Measurements from ENCODE around the gene IL4I1.

Gene IL4I1

DNA sequence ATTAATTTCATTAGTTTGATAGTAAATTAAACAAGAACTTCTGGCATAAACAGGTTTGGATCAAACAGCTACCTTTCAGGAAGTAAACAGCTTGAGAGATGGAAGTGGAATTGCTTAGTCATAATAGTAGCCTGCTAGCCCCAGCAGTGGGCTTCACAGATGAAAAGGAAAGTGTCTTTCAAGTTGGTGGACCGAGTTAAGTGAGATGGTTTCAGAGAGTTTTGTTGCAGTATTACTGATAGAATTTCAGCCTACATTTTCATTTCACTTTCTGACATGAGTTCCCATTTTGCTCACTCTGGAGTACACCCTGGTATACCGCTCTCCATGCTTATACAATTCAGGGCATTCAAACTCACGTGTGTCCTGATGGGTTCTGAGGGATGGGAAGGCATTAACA lies 47.7 kb downstream of the IL4I1 start:
- no peak for DNase-seq

DNA sequence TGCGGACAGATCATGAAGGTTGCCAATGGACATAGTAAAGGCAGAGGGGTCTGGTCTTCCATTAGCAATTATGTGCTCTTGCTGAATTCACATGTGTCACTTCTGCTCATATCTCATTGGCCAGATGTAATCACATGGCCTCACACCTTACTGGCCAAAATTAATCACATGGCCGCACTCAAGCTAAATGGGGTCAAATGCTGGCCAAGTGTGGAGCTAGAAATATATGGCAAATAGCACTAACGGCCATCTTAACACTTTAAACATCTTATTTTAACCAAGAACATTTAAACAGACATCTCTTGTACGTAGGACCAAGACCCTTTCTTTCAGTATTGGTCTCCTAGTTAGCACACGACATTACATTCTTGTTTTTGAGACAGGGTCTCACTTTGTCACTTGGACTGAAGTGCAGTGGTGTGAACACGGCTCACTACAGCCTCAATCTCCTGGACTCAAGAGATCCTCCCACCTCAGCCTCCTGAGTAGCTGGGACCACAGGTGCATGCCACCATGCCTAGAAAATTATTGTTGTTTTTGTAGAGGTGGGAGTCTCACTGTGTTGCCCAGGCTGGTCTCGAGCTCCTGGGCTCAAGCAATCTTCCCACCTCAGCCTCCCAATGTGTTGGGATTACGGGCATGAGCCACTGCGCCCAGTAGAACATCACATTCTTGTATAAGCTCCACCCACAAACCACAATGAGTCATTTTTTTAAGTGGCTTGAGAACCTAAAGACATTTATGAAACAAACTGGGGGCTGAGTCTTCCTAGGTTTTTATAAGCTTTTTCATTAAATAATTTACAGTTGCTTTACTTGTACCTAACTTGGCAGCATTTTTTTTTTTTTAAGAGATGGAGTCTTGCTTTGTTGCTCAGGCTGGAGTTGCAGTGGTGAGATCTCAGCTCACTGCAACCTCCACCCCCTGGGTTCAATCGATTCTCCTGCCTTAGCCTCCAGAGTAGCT lies 48.7 kb downstream of the IL4I1 start:
- DNase-seq = no peak

DNA sequence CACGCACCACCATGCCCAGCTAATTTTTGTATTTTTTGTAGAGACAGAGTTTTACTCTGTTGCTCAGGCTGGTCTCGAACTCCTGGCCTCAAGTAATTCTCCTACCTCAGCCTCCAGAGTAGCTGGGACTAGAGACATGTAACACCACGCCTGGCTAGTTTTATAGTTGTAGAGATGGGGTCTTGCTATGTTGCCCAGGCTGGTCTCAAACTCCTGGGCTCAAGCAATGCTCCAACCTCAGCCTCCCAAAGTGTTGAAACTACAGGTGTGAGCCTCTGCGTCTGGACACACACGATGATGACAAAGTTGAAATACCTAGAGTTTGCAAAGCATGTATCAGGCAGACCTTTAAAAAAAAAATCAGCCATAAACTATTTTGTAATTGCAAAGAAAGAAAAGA lies 50.3 kb downstream of the IL4I1 start:
- DNase-seq = no peak

DNA sequence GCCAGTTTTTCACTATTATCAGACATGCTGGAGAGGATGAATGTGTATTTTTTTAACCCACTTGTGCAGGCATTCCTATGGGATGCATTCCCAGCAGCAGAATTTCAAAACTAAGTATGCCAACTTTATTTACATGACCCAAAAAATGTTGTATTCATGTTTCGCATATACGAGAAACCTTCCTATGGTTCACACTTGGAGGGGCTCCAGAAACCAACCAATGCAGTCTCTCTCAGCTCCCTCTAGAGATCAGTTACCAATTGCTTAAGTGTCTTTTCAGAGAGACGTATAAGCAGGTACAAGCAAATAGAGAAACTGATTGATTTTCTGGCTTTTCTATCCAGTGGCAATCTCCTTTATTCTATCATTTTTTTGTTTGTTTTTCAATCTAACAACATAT lies 51.3 kb downstream of the IL4I1 start:
- DNase-seq = no peak

DNA sequence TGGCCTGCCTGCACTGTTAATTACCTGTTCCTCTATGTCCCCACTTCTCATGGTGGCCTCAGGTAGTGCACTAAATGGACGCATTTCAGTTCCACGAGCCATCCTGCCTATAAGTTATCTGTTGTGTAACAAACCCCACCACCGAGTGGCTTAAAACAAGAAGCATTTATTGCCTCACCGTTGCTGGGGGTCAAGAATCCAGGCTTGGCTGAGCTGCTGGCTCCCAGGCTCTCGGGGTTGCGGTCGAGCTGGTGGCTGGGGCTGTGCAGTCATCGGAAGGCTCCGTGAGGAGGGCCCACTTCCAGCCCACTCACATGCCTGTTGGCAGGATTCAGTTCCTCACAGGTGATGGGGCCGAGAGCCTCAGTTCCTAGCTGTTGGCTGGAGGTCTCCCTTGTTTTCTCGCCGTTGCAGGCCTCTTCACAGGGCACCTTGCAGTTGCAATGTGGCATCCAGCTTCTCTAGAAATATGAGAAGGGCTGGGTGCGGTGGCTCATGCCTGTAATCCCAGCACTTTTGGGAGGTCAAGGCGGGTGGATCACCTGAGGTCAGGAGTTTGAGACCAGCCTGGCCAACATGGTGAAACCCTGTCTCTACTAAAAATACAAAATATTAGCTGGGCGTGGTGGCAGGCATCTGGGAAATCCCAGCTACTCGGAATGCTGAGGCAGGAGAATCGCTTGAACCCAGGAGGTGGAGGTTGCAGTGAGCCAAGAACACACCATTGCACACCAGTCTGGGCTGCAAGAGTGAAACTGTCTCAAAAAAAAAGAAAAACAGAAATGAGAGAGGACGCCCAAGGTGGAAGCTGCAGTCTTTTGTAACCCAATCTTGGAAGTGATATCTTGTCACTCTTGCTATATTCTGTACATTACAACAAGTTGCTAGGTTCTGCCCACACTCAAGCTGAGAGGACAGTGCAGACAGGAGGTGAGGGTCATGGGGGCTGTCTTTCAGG lies 52.3 kb downstream of the IL4I1 start:
- DNase-seq = no peak

DNA sequence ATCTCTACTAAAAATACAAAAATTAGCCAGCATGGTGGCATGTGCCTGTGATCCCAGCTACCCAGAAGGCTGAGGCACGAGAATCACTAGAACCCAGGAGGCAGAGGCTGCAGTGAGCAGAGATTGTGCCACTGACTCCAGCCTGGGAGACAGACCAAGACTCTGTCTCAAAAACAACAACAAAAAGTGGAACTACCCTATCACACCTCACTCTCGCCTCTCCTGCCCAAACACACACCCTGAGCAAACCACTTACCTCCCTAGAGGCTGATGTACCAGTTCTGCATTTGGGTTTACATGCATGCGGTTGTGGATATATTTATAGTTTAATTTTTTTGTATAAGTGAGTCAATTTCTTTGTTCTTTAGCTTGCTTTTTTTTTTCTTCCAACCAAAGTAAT lies 53.4 kb downstream of the IL4I1 start:
- no peak for DNase-seq

DNA sequence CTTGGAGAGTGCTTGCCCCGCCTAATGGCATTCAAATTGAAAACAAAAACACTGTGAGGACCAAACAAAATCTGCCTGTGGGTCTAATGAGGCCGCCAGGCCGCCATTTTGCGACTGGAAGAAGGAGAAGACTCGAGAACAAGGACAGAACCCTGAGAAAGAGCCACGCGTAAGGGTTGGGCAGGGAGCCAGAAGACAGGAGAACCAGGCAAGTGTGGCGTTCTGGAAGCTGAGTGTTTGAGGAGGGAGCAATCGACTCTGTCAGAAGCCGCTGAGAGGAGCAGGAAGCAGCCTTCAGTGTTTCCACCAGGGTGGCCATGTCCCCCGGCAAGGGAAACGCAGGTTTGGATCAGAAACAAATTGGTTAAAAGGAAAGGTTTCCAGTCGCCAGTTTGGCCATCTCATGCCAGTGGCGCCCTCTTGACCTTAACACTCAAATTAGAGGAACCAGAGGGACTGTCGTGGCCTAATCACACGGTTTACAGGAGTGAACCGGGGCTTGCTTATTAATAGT lies 55.9 kb downstream of the IL4I1 start:
- DNase-seq = no peak

DNA sequence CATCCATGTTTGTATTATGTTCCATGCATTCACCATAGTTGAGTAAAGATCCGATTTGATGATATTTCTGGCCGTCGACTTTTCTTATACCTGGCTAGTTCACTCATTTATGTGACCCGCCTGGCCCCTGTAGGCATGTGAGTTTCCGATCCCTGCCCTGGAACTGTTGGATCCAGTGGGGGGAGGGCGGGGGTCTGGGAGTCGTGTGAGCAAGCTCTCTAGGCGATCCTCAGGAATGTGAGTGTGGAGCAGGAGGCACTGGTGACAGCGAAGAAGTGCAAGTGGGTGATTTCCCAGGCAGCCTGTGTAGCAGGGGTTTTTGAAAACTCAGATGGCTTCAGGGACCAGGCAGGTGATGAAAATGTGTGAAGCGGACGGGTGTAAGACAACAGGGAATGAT lies 56.4 kb downstream of the IL4I1 start:
- DNase-seq = no peak

DNA sequence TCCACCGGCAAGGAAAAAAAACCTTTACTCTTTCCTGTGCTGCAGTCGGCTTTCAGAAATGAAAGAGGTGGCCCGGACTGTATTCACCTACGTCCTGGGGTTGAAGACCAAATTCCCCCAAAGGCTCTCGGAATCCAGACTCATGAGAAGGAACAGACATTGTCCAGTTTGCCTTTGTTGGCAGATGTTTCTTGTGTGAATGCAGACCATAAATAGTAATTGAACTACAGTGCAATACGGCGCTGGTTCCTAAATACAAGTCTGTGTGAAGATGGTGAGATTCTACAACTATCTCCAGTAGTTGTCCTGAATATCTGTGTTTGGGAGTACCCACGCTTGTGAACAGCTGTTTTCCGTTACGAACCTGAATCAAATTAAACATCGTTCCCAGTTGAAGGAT lies 57.0 kb downstream of the IL4I1 start:
- no peak for DNase-seq

Data from NCI-H1694 (cell line).